NCI-H1105 treated with DMSO at 0.1 percent for 48 hours (cell line): ENCODE results near the gene PRKCE.

Experiments used
- DNase-seq: peaks from one replicate; lab custom pipeline; 2025; lab: John Stamatoyannopoulos, UW

Gene PRKCE

GRCh38 chr2:45780541-45781463, 129.3 kb downstream of the PRKCE start:
- DNase-seq: no peak

- DNase-seq: no peak
These were observed 130.0 kb downstream of the PRKCE start for GRCh38 chr2:45781464-45781811.

GRCh38 chr2:45782436-45782835, 131.0 kb downstream of the PRKCE start:
- DNase-seq: no peak

GRCh38 chr2:45782986-45783385, 131.5 kb downstream of the PRKCE start:
- DNase-seq: no peak

- no peak for DNase-seq
These were observed 134.8 kb downstream of the PRKCE start for GRCh38 chr2:45786030-45786835.

- DNase-seq: no peak
These were observed 135.4 kb downstream of the PRKCE start for GRCh38 chr2:45786836-45787357.

GRCh38 chr2:45788401-45788800, 136.9 kb downstream of the PRKCE start:
- no peak for DNase-seq

GRCh38 chr2:45789317-45789716, 137.8 kb downstream of the PRKCE start:
- DNase-seq: no peak

GRCh38 chr2:45789961-45790723, 138.7 kb downstream of the PRKCE start:
- no peak for DNase-seq

- peak; percentile 18 for DNase-seq
These were observed 142.0 kb downstream of the PRKCE start for GRCh38 chr2:45793305-45793962.

GRCh38 chr2:45794134-45794617, 142.7 kb downstream of the PRKCE start:
- DNase-seq: no peak

- DNase-seq: no peak
These were observed 145.0 kb downstream of the PRKCE start for GRCh38 chr2:45796500-45796899.

GRCh38 chr2:45797451-45798230, 146.2 kb downstream of the PRKCE start:
- DNase-seq: no peak

GRCh38 chr2:45799679-45800381, 148.4 kb downstream of the PRKCE start:
- DNase-seq: no peak

- DNase-seq: no peak
These were observed 151.1 kb downstream of the PRKCE start for GRCh38 chr2:45802499-45803138.

- DNase-seq: no peak
These were observed 153.7 kb downstream of the PRKCE start for GRCh38 chr2:45804987-45805755.

GRCh38 chr2:45806563-45807358, 155.3 kb downstream of the PRKCE start:
- no peak for DNase-seq

GRCh38 chr2:45808294-45808800, 156.9 kb downstream of the PRKCE start:
- DNase-seq: peak; percentile 77
